WERI-Rb-1 (cell line): ENCODE results near the gene PATZ1.

Experiments
- DNase-seq: peaks from one replicate; pipeline ENCODE4 v3.0.0-alpha.2; 2020
- H3K27ac ChIP-seq: fragments of 250-450 bp; sonication (Bioruptor Pico); 2 replicates; pipeline ENCODE4 v1.5.1; 2020; ENCODE audit warnings: mild to moderate bottlenecking, moderate library complexity
- H3K27me3 ChIP-seq: fragments of 250-450 bp; sonication (Bioruptor Pico); 2 replicates; pipeline ENCODE4 v1.5.1; 2021; ENCODE audit warnings: mild to moderate bottlenecking, low read depth, moderate library complexity; ENCODE audit not compliant: insufficient read depth, severe bottlenecking
- H3K36me3 ChIP-seq: fragments of 250-450 bp; sonication (Bioruptor Pico); 2 replicates; pipeline ENCODE4 v1.5.1; 2020; ENCODE audit warnings: mild to moderate bottlenecking, moderate library complexity
- H3K4me3 ChIP-seq: 2 replicates; pipeline ENCODE4 v1.5.1; 2011; ENCODE audit warnings: low read depth, mild to moderate bottlenecking, control low read depth, low read length
- H3K9me3 ChIP-seq: fragments of 250-450 bp; sonication (Bioruptor Pico); 2 replicates; pipeline ENCODE4 v1.5.1; 2021; ENCODE audit warnings: mild to moderate bottlenecking, moderate library complexity; ENCODE audit not compliant: severe bottlenecking
- CTCF ChIP-seq: IDR thresholded peaks from 2 replicates; pipeline ENCODE4 v1.5.1; 2011; ENCODE audit warnings: low read depth, mild to moderate bottlenecking, control low read depth, inconsistent platforms, low read length

The PATZ1 gene

GRCh38 chr22:31289344-31289743, 56.8 kb downstream of the PATZ1 start:
- H3K4me3 ChIP-seq = no peak overlapping the region
- H3K27me3 ChIP-seq = no peaks in the 10 kb centered on the region
- DNase-seq = no peak
- H3K9me3 ChIP-seq = no peaks in the 10 kb centered on the region
- no peaks in the 10 kb centered on the region for H3K36me3 ChIP-seq
- TF ChIP-seq CTCF = no peak
- no peak overlapping the region for H3K27ac ChIP-seq

- H3K27ac ChIP-seq = no peak overlapping the region
- TF ChIP-seq CTCF = no peak
- no peaks in the 10 kb centered on the region for H3K36me3 ChIP-seq
Observed at GRCh38 chr22:31288496-31289240, 57.5 kb downstream of the PATZ1 start.

GRCh38 chr22:31287818-31288495, 58.2 kb downstream of the PATZ1 start:
- Histone ChIP-seq H3K9me3 (no peaks in the 10 kb centered on the region), H3K27me3 (no peaks in the 10 kb centered on the region), H3K4me3 (no peak overlapping the region), H3K27ac (no peak overlapping the region), H3K36me3 (peaks cover 3% of the 10 kb centered on the region; the same call in 1 of the 2 replicates)
- DNase-seq = no peak
- no peak for TF ChIP-seq CTCF

More at GRCh38 chr22:31288496-31289240, 57.5 kb downstream of the PATZ1 start:
- Histone ChIP-seq H3K27me3 (no peaks in the 10 kb centered on the region), H3K4me3 (no peak overlapping the region), H3K9me3 (no peaks in the 10 kb centered on the region)
- no peak for DNase-seq

- Histone ChIP-seq H3K27ac (peak overlapping the region; percentile 94), H3K36me3 (peaks cover 16% of the 10 kb centered on the region), H3K4me3 (no peak overlapping the region), H3K27me3 (no peaks in the 10 kb centered on the region), H3K9me3 (no peaks in the 10 kb centered on the region)
- TF ChIP-seq CTCF = no peak
- DNase-seq = no peak
Observed at GRCh38 chr22:31286360-31287255, 59.5 kb downstream of the PATZ1 start.

GRCh38 chr22:31284281-31285155, 61.6 kb downstream of the PATZ1 start:
- TF ChIP-seq CTCF = no peak
- H3K9me3 ChIP-seq = no peaks in the 10 kb centered on the region
- peak; percentile 92 for DNase-seq
- no peak overlapping the region for H3K4me3 ChIP-seq
- peak overlapping the region; percentile 94 for H3K27ac ChIP-seq
- peaks cover 35% of the 10 kb centered on the region for H3K36me3 ChIP-seq
- H3K27me3 ChIP-seq = no peaks in the 10 kb centered on the region
